Measurements from ENCODE around the gene MFAP3. TPM values are rescaled to one million over a fixed set of nuclear protein-coding genes. Genes with fewer than 3 reads are reported as not detected.

The MFAP3 gene
- total and polyA plus RNA-seq, 2 donors (not counting 3 experiments of a cell fraction or from before 2014, with no cell fraction given): 19.5 to 35.3 TPM

- no peaks in the 10 kb centered on the region for H3K9me1 ChIP-seq (replicated peaks; ENCODE audit: control insufficient read depth, extremely low read depth, insufficient read depth, low read length)
- no peaks in the 10 kb centered on the region for H4K20me1 ChIP-seq (replicated peaks; ENCODE audit: control insufficient read depth, extremely low read depth, insufficient read depth, low read length)
- no peak overlapping the region for H3K27ac ChIP-seq (ENCODE audit: insufficient read depth, low read depth, low read length)
- no TSS peak for BruUV-seq (replicated peaks)
- no peaks in the 10 kb centered on the region for H3K4me1 ChIP-seq (ENCODE audit: control insufficient read depth, extremely low read depth, insufficient read depth, low read length)
- H3K79me2 ChIP-seq (ENCODE audit: control insufficient read depth, insufficient read depth, low read length): no peaks in the 10 kb centered on the region
- H3K36me3 ChIP-seq (ENCODE audit: control insufficient read depth in 2 of 2, extremely low read depth in 1 of 2, insufficient read depth in 2 of 2, low read length in 2 of 2): no peaks in the 10 kb centered on the region
- DNase-seq (ENCODE audit: low read depth, low spot score): no peak
- no peak overlapping the region for H3K9ac ChIP-seq (replicated peaks; ENCODE audit: extremely low read depth, insufficient read depth, low read length)
- intact Hi-C loops (cut with micrococcal nuclease) (no loop called here), dilution Hi-C loops (cut with MboI; ENCODE audit: extremely low pct_ligation_motif_present, low sequenced_read_pairs) (no loop called here)
- H3K4me2 ChIP-seq (ENCODE audit: insufficient read depth, low read length): no peak overlapping the region
- no peak for TF ChIP-seq MAX (IDR thresholded peaks at IDR 0.05; ENCODE audit: insufficient read depth, insufficient read length)
- TF ChIP-seq JUN (IDR thresholded peaks at IDR 0.05; ENCODE audit: borderline replicate concordance, insufficient read depth, insufficient read length, low read depth): no peak
- no peak for TF ChIP-seq EZH2 (IDR thresholded peaks at IDR 0.05; ENCODE audit: borderline replicate concordance, low read depth, low read length, severe bottlenecking)
- TF ChIP-seq POLR2AphosphoS5 (IDR thresholded peaks at IDR 0.05; ENCODE audit: insufficient read depth, low read depth, low read length): no peak
- no peak for TF ChIP-seq CTCF (IDR thresholded peaks at IDR 0.05; ENCODE audit: extremely low read depth in 1 of 2, insufficient read depth in 1 of 2, low read depth in 1 of 2, low read length in 2 of 2)
- no peak for TF ChIP-seq POLR2A (IDR thresholded peaks at IDR 0.05; ENCODE audit: low read depth, low read length)
- no peak for TF ChIP-seq MYC (IDR thresholded peaks at IDR 0.05; ENCODE audit: low read depth, low read length)
- no peak for TF ChIP-seq GATA2 (IDR thresholded peaks at IDR 0.05; ENCODE audit: insufficient read depth, insufficient read length, low read depth, low read length)
- TF ChIP-seq FOS (IDR thresholded peaks at IDR 0.05; ENCODE audit: borderline replicate concordance, insufficient read depth, low read length): no peak
- peaks cover 5 to 7% of the 10 kb centered on the region in 2 experiments for H3K27me3 ChIP-seq (ENCODE audit: control insufficient read depth in 2 of 2, insufficient read depth in 2 of 2, low read length in 2 of 2)
- FAIRE-seq: no peak
- POLR2A ChIA-PET: no interaction called here
- no peak overlapping the region for H2AFZ ChIP-seq (ENCODE audit: low read depth, low read length)
- CTCF ChIA-PET: interaction anchor here (2.1 kb wide), 1 partner anchor 12 kb away, joined by 5 read pairs; no protein-coding TSS in a partner anchor
- no peak overlapping the region for H3K4me3 ChIP-seq (replicated peaks in 1 of 3; ENCODE audit: insufficient read depth in 1 of 3, low read depth in 1 of 3, low read length in 3 of 3)
- H3K9me3 ChIP-seq (replicated peaks; ENCODE audit: control insufficient read depth, insufficient read depth, low read length): no peaks in the 10 kb centered on the region
Measured at GRCh38 chr5:154084062-154084639, 45.4 kb downstream of the MFAP3 start.
